Measurements from ENCODE around the gene CD40.

DNA sequence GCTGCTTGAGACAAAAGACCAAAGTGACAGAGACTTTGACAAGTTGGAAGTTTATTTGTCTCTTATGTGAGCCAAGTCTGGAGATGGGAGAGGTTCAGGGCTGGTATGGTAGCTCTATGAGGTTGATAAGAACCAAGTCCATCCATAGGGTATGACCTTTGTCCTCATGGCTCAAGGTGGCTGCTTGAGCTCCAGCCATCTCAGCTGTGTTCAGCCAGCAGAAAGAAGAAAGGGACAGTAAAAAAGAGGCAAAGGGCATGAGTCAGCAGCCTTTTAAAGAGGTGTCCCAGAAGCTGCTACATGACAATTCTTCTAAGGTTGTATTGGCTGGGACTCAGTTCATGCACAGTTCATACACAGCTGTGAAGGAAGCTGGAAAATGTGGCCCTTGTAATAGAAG is 49.0 kb downstream of the CD40 start:
- TF ChIP-seq, protein P1, sequence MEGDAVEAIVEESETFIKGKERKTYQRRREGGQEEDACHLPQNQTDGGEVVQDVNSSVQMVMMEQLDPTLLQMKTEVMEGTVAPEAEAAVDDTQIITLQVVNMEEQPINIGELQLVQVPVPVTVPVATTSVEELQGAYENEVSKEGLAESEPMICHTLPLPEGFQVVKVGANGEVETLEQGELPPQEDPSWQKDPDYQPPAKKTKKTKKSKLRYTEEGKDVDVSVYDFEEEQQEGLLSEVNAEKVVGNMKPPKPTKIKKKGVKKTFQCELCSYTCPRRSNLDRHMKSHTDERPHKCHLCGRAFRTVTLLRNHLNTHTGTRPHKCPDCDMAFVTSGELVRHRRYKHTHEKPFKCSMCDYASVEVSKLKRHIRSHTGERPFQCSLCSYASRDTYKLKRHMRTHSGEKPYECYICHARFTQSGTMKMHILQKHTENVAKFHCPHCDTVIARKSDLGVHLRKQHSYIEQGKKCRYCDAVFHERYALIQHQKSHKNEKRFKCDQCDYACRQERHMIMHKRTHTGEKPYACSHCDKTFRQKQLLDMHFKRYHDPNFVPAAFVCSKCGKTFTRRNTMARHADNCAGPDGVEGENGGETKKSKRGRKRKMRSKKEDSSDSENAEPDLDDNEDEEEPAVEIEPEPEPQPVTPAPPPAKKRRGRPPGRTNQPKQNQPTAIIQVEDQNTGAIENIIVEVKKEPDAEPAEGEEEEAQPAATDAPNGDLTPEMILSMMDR (conservative IDR thresholded peaks at IDR 0.05 in 1 of 2, IDR thresholded peaks at IDR 0.05 in 1 of 2; ENCODE audit: extremely low read depth in 1 of 2, insufficient read depth in 1 of 2, low read depth in 1 of 2, low read length in 2 of 2) = no peak
- no peak for TF ChIP-seq EZH2 (IDR thresholded peaks at IDR 0.05; ENCODE audit: borderline replicate concordance, low read length)

Measured in mammary epithelial cell (primary cell).